ENCODE measurements around the gene TEAD1. TPM values are rescaled to one million over a fixed set of nuclear protein-coding genes. Genes with fewer than 3 reads are reported as not detected.

TEAD1 gene
- total RNA-seq, 4 donors from 2014 or later = 46.4 to 214 (median 61.2) TPM

GRCh38 chr11:12642040-12642439 lies 32.2 kb upstream of the TEAD1 start:
- Histone ChIP-seq H3K4me1 (no peaks in the 10 kb centered on the region), H3K4me3 (no peak overlapping the region), H3K36me3 (no peaks in the 10 kb centered on the region), H3K27ac (no peak overlapping the region), H3K9me3 (no peaks in the 10 kb centered on the region), H3K27me3 (no peaks in the 10 kb centered on the region)
- in situ Hi-C loops (cut with MboI; ENCODE audit: low pct_ligation_motif_present in 1 of 4, low pct_unique_long_range_greater_than_20kb in 1 of 4, low sequenced_read_pairs in 3 of 4) = no loop called here
- DNase-seq = no peak
- intact Hi-C loops (cut with DNase I; ENCODE audit: low total_unique reads) = no loop called here
- WGBS, 2 donors (ENCODE audit: low coverage in 1 of 2) = 46 to 65% methylated on average over 5 of the region's 5 CpGs
- TF ChIP-seq POLR2A (IDR thresholded peaks at IDR 0.05) (no peak), CTCF (IDR thresholded peaks at IDR 0.05) (no peak), POLR2AphosphoS5 (IDR thresholded peaks at IDR 0.05) (no peak), EP300 (IDR thresholded peaks at IDR 0.05; ENCODE audit: low read depth) (no peak)

- no peak for DNase-seq
- in situ Hi-C loops (cut with MboI; ENCODE audit: low pct_ligation_motif_present in 1 of 4, low pct_unique_long_range_greater_than_20kb in 1 of 4, low sequenced_read_pairs in 3 of 4) = no loop called here
- no peaks in the 10 kb centered on the region for H3K4me1 ChIP-seq
- H3K27ac ChIP-seq = no peak overlapping the region
- H3K4me3 ChIP-seq = no peak overlapping the region
- 81 to 94% methylated on average over 2 to 6 of the region's 6 CpGs for WGBS, 2 donors (ENCODE audit: low coverage in 1 of 2)
- no peaks in the 10 kb centered on the region for H3K9me3 ChIP-seq
- TF ChIP-seq CTCF (IDR thresholded peaks at IDR 0.05) (no peak), POLR2AphosphoS5 (IDR thresholded peaks at IDR 0.05) (no peak)
- intact Hi-C loops (cut with DNase I; ENCODE audit: low total_unique reads) = no loop called here
- no peaks in the 10 kb centered on the region for H3K36me3 ChIP-seq
- no peaks in the 10 kb centered on the region for H3K27me3 ChIP-seq
Measured at GRCh38 chr11:12642806-12643428, 31.3 kb upstream of the TEAD1 start.

GRCh38 chr11:12646478-12646877 lies 27.7 kb upstream of the TEAD1 start:
- H3K9me3 ChIP-seq = no peaks in the 10 kb centered on the region
- intact Hi-C loops (cut with DNase I; ENCODE audit: low total_unique reads) (no loop called here), in situ Hi-C loops (cut with MboI; ENCODE audit: low pct_ligation_motif_present in 1 of 4, low pct_unique_long_range_greater_than_20kb in 1 of 4, low sequenced_read_pairs in 3 of 4) (no loop called here)
- WGBS, 2 donors (ENCODE audit: low coverage in 1 of 2) = 84 to 93% methylated on average over 2 of the region's 2 CpGs
- H3K4me1 ChIP-seq = no peaks in the 10 kb centered on the region
- TF ChIP-seq POLR2AphosphoS5 (IDR thresholded peaks at IDR 0.05) (no peak), POLR2A (IDR thresholded peaks at IDR 0.05) (no peak), CTCF (IDR thresholded peaks at IDR 0.05) (no peak), EP300 (IDR thresholded peaks at IDR 0.05; ENCODE audit: low read depth) (no peak)
- no peak overlapping the region for H3K27ac ChIP-seq
- no peaks in the 10 kb centered on the region for H3K27me3 ChIP-seq
- H3K36me3 ChIP-seq = no peaks in the 10 kb centered on the region
- no peak for DNase-seq
- no peak overlapping the region for H3K4me3 ChIP-seq

GRCh38 chr11:12653729-12654128 lies 20.5 kb upstream of the TEAD1 start:
- Histone ChIP-seq H3K36me3 (no peaks in the 10 kb centered on the region), H3K4me3 (no peak overlapping the region), H3K4me1 (no peaks in the 10 kb centered on the region), H3K27ac (no peak overlapping the region), H3K9me3 (peaks cover 4 to 5% of the 10 kb centered on the region in 2 donors), H3K27me3 (no peaks in the 10 kb centered on the region)
- no peak for DNase-seq
- intact Hi-C loops (cut with DNase I; ENCODE audit: low total_unique reads) (no loop called here), in situ Hi-C loops (cut with MboI; ENCODE audit: low pct_ligation_motif_present in 1 of 4, low pct_unique_long_range_greater_than_20kb in 1 of 4, low sequenced_read_pairs in 3 of 4) (loop anchor here in 1 of 4 donors (25.0 kb wide), 1 partner anchor 234 kb away; no protein-coding TSS in a partner anchor)
- TF ChIP-seq CTCF (IDR thresholded peaks at IDR 0.05) = no peak
- 92 to 100% methylated on average over 1 to 7 of the region's 7 CpGs for WGBS, 2 donors (ENCODE audit: low coverage in 1 of 2)
